Frontal cortex (tissue), 4 donors: ENCODE results near the gene PRRX2. TPM values are rescaled to one million over a fixed set of nuclear protein-coding genes. Genes with fewer than 3 reads are reported as not detected.

ENCODE experiments used
- DNase-seq, 2 donors: peaks; one replicate each; pipeline ENCODE4 v3.0.0; 2012; ENCODE audit warnings: low spot score in 2 of 2
- FAIRE-seq: peaks from 2 replicates; lab custom pipeline; 2012; peaks lifted over from hg19 to GRCh38; lab: Jason Lieb, UNC
- total RNA-seq: library from RNA; depleted of rRNA; stranded (reverse); fragments of >200 nt; gene quantifications from one replicate; pipeline ENCODE4 v1.2.3, GENCODE V29; 2014
- donor health status: control.
- donor health status: control.
- donor health status: control.

The PRRX2 gene
- not detected for total RNA-seq

GRCh38 chr9:129665389-129665775 lies at the start of gene PRRX2:
TSS of gene PRRX2 (plus strand) at chr9:129665647. CDS start at chr9:129665868, 221 bp downstream.
- FAIRE-seq (no peak), DNase-seq (no peak)

GRCh38 chr9:129617167-129617566 lies 48.3 kb upstream of the PRRX2 start:
- no peak for DNase-seq
- no peak for FAIRE-seq

GRCh38 chr9:129619787-129620668 lies 45.4 kb upstream of the PRRX2 start:
- DNase-seq, result peak in 1 of 2 donors; percentile 68
- no peak for FAIRE-seq

- no peak for FAIRE-seq
- DNase-seq, result no peak
Measured at GRCh38 chr9:129620669-129621295, 44.7 kb upstream of the PRRX2 start, which contains the start of gene C9orf50. TSS of gene C9orf50 (minus strand) at chr9:129621101. CDS start at chr9:129620574, 527 bp downstream.

GRCh38 chr9:129623331-129623730 lies 42.1 kb upstream of the PRRX2 start:
- no peak for DNase-seq
- FAIRE-seq, result no peak

GRCh38 chr9:129624168-129624759 lies 41.2 kb upstream of the PRRX2 start:
- FAIRE-seq, result no peak

GRCh38 chr9:129624947-129625346 lies 40.5 kb upstream of the PRRX2 start:
- FAIRE-seq, result no peak
- DNase-seq, result no peak

More at GRCh38 chr9:129624168-129624759, 41.2 kb upstream of the PRRX2 start:
- DNase-seq, result no peak

GRCh38 chr9:129626079-129626624 lies 39.3 kb upstream of the PRRX2 start, which contains the start of gene NTMT1:
TSS of gene NTMT1 (plus strand) at chr9:129626163. CDS start at chr9:129632704, 6,541 bp downstream.
- DNase-seq, result peak; percentile 97
- FAIRE-seq, result no peak

GRCh38 chr9:129626625-129627284 lies 38.7 kb upstream of the PRRX2 start:
- DNase-seq, result no peak
- FAIRE-seq, result no peak

- DNase-seq (no peak), FAIRE-seq (no peak)
Measured at GRCh38 chr9:129627556-129628440, 37.6 kb upstream of the PRRX2 start.

GRCh38 chr9:129628709-129629108 lies 36.7 kb upstream of the PRRX2 start:
- DNase-seq, result no peak
- FAIRE-seq, result no peak

- no peak for FAIRE-seq
- DNase-seq, result no peak
Measured at GRCh38 chr9:129629251-129629820, 36.1 kb upstream of the PRRX2 start.

GRCh38 chr9:129630967-129631673 lies 34.3 kb upstream of the PRRX2 start:
- no peak for FAIRE-seq
- DNase-seq, result no peak

GRCh38 chr9:129631674-129632129 lies 33.7 kb upstream of the PRRX2 start:
- FAIRE-seq (no peak), DNase-seq (no peak)

GRCh38 chr9:129632460-129632859 lies 33.0 kb upstream of the PRRX2 start:
- FAIRE-seq (no peak), DNase-seq (no peak)

- DNase-seq, result no peak
- no peak for FAIRE-seq
Measured at GRCh38 chr9:129633207-129633606, 32.2 kb upstream of the PRRX2 start.

GRCh38 chr9:129633848-129634247 lies 31.6 kb upstream of the PRRX2 start:
- DNase-seq (no peak), FAIRE-seq (no peak)
